ENCODE data around the gene ZNF37A.
A peak's percentile ranks its signal among the peaks of the same experiment; 100 is the strongest.
"Not testable (repeated sequence)": the region's sequence is repeated elsewhere in the genome, so short reads cannot be mapped to it uniquely, and the experiment has no call there.

ZNF37A gene

GRCh38 chr10:38094158-38094926 lies at the start of gene ZNF37A:
TSS of gene ZNF37A (plus strand) at chr10:38094337. CDS start at chr10:38096618, 2,281 bp downstream.
- H3K4me3 ChIP-seq (ENCODE audit: low read depth, low read length), result peak within 1 kb of the TSS; percentile 89
- DNase-seq (ENCODE audit: low read depth), result peak; percentile 98
- TF ChIP-seq CTCF (conservative IDR thresholded peaks at IDR 0.05; ENCODE audit: low read depth, low read length), result no peak

- TF ChIP-seq CTCF (conservative IDR thresholded peaks at IDR 0.05; ENCODE audit: low read depth, low read length), result no peak
- no peak overlapping the region for H3K4me3 ChIP-seq (ENCODE audit: low read depth, low read length)
- no peak for DNase-seq (ENCODE audit: low read depth)
These were observed 49.0 kb upstream of the ZNF37A start for GRCh38 chr10:38045129-38045528.

GRCh38 chr10:38047666-38048065 lies 46.5 kb upstream of the ZNF37A start:
- no peak overlapping the region for H3K4me3 ChIP-seq (ENCODE audit: low read depth, low read length)
- peak; percentile 49 for DNase-seq (ENCODE audit: low read depth)
- no peak for TF ChIP-seq CTCF (conservative IDR thresholded peaks at IDR 0.05; ENCODE audit: low read depth, low read length)

GRCh38 chr10:38050212-38050611 lies 43.9 kb upstream of the ZNF37A start:
- peak; percentile 50 for DNase-seq (ENCODE audit: low read depth)
- H3K4me3 ChIP-seq (ENCODE audit: low read depth, low read length), result no peak overlapping the region
- no peak for TF ChIP-seq CTCF (conservative IDR thresholded peaks at IDR 0.05; ENCODE audit: low read depth, low read length)

GRCh38 chr10:38054361-38054797 lies 39.8 kb upstream of the ZNF37A start:
- peak; percentile 92 for DNase-seq (ENCODE audit: low read depth)
- TF ChIP-seq CTCF (conservative IDR thresholded peaks at IDR 0.05; ENCODE audit: low read depth, low read length), result no peak
- no peak overlapping the region for H3K4me3 ChIP-seq (ENCODE audit: low read depth, low read length)

- DNase-seq (ENCODE audit: low read depth); H3K4me3 ChIP-seq (ENCODE audit: low read depth, low read length): not testable (repeated sequence)
These were observed 38.8 kb upstream of the ZNF37A start for GRCh38 chr10:38055274-38055894.

- H3K4me3 ChIP-seq (ENCODE audit: low read depth, low read length), result not testable (repeated sequence)
- peak; percentile 93 for DNase-seq (ENCODE audit: low read depth)
These were observed 24.5 kb upstream of the ZNF37A start for GRCh38 chr10:38069663-38070062.

GRCh38 chr10:38070501-38070900 lies 23.6 kb upstream of the ZNF37A start:
- DNase-seq (ENCODE audit: low read depth), result no peak
- H3K4me3 ChIP-seq (ENCODE audit: low read depth, low read length), result no peak overlapping the region
- TF ChIP-seq CTCF (conservative IDR thresholded peaks at IDR 0.05; ENCODE audit: low read depth, low read length), result no peak
